Hypothalamus (tissue), 51 donors: ENCODE measurements around the gene SEC23B.

Source experiments
- DNase-seq, 51 donors: peaks; one replicate each; lab custom pipeline; 2025; lab: John Stamatoyannopoulos, UW

Gene SEC23B

DNA sequence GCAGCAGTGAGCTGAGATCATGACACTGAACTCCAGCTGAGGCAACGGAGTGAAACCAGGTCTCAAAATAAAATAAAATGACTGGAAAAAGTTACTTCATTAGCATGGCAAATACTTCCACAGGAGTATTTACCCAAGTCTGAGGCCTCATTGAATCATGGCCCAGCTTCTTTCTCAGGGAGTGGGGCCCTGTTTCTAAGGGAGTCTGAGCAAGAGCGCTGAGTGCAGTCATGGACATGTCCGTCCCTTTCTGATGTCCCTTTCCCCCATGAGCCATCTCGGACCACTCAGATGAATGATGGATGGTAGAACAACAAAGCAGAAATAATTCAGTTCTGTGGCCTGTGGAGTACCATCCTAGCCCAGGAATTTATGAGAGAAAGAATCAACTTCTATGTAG is 72.3 kb downstream of the SEC23B start:
- DNase-seq, result no peak

DNA sequence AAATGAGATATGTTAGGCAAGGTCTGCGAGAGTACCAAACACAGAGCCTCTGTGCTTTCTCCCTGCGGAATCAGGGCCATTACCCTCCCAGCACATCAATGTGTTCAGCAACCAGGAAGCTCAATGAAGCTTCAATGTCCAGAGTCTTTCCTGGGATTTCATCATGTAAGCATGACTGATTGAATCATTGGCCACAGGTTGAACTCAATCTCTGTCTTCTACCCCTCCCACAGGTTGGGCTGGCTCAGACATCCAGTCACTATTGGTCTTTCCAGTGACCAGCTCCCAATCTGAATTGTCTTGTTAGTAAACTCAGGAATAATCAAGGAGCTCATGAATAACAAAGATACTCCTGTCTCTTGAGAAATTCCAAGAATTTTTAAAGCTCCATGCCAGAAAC is 77.4 kb downstream of the SEC23B start:
- DNase-seq, result no peak

DNA sequence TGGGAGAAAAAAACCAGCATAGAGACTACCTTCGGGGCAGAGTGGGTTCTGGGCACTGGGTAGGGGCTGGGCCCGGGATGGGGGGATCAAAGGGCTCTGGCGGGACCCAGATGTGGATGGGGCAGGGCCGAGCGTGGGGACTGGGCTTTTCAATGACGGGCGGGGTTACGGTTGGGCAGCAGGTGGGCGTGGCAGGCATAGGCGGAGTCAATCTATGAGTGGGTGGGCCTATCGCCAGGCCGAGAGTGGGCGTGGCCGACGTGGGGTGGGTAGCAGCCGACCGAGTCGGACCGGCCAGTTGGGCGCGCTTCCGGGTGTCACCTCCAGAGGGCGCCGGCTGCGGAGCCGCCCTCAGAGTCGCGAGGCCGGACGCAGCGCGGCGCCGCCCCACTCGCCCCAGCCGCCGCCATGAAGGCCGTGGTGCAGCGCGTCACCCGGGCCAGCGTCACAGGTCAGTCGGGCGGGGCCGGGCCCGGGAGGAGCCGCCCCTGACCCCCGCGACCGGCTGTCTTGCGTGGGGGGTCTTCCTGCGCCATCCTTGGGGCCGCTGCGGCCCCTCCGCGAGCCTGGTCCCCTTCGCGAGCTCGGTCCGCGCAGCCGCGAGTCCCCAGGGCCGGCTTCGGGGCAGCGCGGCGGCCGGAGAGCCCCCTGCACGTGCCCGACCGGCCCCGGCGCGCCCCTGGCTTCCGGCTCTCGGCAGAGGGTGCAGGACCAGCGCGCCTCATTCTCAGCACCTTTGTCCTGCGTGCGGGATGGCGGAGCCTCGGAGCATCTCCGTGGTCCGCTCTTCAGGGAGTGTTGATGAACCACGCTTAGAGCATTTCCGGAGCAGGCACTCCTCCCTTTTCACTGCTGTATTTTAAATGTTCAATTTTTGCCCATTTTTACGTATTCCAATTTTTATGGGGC is 80.2 kb downstream of the SEC23B start, which contains the start of gene DTD1:
Gene DTD1, plus strand, starts transcription at position 390 of the 909 bp plus-strand sequence. Its CDS starts 19 bp downstream, at position 409.
- peak; percentile 26 to 97 (median 87) for DNase-seq

DNA sequence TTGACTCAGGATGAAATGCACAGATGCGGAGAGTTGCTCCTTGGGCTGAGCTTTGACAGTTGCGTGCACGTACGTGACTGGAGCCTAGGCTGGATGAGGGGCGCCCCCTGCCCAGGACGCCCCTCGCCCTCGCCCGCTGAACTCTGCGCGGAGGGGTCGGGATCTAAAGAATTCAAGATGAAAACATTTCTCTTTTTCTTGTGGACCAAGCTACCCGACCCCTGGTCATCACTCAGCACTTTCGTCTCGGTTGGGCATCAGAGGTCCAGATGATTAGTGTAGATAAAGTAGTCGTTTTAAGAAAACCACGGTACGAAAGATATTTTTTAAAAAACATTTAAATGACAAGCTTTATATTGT is 80.8 kb downstream of the SEC23B start:
- peak in 15 of 51 donors; percentile 3 to 63 (median 29) for DNase-seq

DNA sequence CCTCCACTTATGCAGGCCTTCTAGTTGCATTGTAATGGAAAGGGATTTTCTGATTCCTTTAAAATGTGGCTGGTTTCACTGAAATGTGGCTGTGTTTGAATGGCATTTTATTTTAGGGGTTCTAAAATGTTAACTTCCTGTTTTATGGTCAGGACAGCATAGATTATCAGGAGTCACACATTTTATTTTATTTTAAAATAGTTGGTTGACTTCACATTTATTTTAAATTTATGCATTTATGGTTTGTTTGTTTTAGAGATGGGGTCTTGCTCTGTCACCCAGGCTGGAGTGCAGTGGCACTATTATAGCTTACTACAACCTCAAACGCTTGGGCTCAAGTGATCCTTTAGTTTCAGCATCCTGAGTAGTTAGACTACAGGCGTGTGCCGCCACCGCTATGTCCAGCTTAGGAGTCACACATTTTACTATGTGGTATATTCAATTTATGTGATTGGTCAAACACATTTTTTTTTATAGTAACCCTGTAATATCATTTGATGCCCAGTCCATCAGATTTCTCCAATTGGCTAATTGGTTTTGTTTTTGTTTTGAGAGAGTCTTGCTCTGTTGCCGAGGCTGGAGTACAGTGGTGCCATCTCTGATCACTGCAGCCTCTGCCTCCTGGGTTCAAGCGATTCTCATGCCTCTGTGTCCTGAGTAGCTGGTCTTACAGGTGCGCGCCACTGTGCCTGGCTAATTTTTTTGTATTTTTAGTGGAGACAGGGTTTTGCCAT is 82.4 kb downstream of the SEC23B start:
- no peak for DNase-seq

DNA sequence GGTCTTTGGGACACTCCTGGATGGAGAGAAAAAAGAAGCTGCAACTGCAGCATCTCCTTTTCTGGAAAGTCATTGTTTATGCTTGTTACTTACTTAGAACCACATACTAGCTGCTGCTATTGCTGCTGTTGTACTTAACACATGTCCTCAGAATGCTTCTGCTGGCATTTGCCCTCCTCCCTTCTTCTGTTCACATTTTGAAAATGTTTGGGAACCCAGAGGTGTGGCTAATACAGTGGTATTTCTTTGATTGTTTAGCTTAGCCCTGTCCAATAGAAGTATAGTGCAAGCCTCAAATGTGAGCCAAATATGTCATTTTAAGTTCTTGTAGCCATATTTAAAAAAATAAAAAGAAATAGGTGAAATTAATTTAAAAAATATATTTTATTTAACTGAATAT is 88.5 kb downstream of the SEC23B start:
- DNase-seq, result no peak

DNA sequence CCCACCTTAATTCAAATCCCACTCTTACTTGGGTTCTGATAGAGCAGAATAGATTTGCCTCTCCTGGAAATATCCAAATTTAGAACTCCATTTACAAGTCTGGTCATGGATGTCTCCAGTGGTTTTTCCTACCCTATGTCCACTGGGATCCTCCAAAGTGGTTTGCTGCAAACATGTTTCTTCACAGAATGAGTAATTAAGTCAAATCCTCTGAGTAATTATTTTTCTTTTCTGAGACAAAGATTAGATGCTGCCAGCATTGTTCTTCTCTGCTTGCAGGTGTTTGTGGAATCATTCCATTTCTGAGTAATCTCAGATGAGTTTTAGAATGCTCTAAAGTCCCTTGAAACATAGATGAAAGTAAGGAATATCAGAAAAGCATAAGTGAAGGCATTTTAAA is 102.0 kb downstream of the SEC23B start:
- no peak for DNase-seq
